Gastroesophageal sphincter (tissue), 4 donors: ENCODE results near the gene EHBP1. TPM values are rescaled to one million over a fixed set of nuclear protein-coding genes. Genes with fewer than 3 reads are reported as not detected.

ENCODE experiments used
- ATAC-seq: fragments of 150-250 bp; one replicate; pipeline ENCODE4 v1.9.1; 2016; ENCODE audit warnings: mild to moderate bottlenecking, moderate library complexity
- H3K27ac ChIP-seq, 4 donors: fragments of 200-600 bp; sonication (generic) in 3 of 4; 1 replicate in 3 of 4; 2 replicates in 1 of 4; pipeline ENCODE4 v1.5.1; 2016 to 2019
- H3K27me3 ChIP-seq: fragments of 200-600 bp; sonication (generic); one replicate; pipeline ENCODE4 v1.5.1; 2019
- H3K36me3 ChIP-seq, 2 donors: fragments of 200-600 bp; sonication (generic); one replicate each; pipeline ENCODE4 v1.5.1; 2019; ENCODE audit warnings: control low read depth in 1 of 2
- H3K4me1 ChIP-seq, 3 donors: fragments of 200-600 bp; sonication (generic); 1 replicate in 2 of 3; 2 replicates in 1 of 3; pipeline ENCODE4 v1.5.1; 2016 to 2019; ENCODE audit warnings: control low read depth in 2 of 3
- H3K4me3 ChIP-seq, 2 donors: fragments of 200-600 bp; sonication (generic); one replicate each; pipeline ENCODE4 v1.5.1; 2019; ENCODE audit warnings: mild to moderate bottlenecking in 1 of 2, moderate library complexity in 1 of 2
- H3K9me3 ChIP-seq, 3 donors: fragments of 200-600 bp; sonication (generic); one replicate each; pipeline ENCODE4 v1.5.1; 2017 to 2019; ENCODE audit warnings: control low read depth in 2 of 3
- CTCF ChIP-seq, 4 experiments: fragments of 200-600 bp in 2 of 4; fragments of 450-650 bp in 2 of 4; sonication (generic) in 1 of 4; IDR thresholded peaks; one replicate each; pipeline ENCODE4 v1.5.1; 2017 to 2019; ENCODE audit warnings: antibody characterized with exemption in 4 of 4, mild to moderate bottlenecking in 2 of 4, moderate library complexity in 2 of 4
- EP300 ChIP-seq: sonication (generic); formaldehyde crosslinking; IDR thresholded peaks from one replicate; pipeline ENCODE4 v1.6.1; 2017; ENCODE audit warnings: antibody characterized with exemption, mild to moderate bottlenecking
- POLR2A ChIP-seq, 2 donors: fragments of 450-650 bp; IDR thresholded peaks; one replicate each; pipeline ENCODE4 v1.6.1; 2017; ENCODE audit warnings: antibody characterized with exemption in 2 of 2, mild to moderate bottlenecking in 2 of 2, moderate library complexity in 1 of 2
- POLR2AphosphoS5 ChIP-seq: sonication (generic); formaldehyde crosslinking; IDR thresholded peaks from one replicate; pipeline ENCODE4 v1.6.1; 2017; ENCODE audit warnings: antibody characterized with exemption
- WGBS, 2 donors: methylation state at CpG; one replicate each; pipeline ENCODE4 v1.1.5; 2018; ENCODE audit warnings: low coverage in 1 of 2; 5-methylcytosine and 5-hydroxymethylcytosine counted together
- total RNA-seq, 4 donors: library from RNA; depleted of rRNA; stranded (reverse); fragments of >200 nt; gene quantifications; one replicate each; pipeline ENCODE4 v1.1.0, GENCODE V29; 2016

Gene EHBP1
- total RNA-seq, 4 donors from 2014 or later, result 82.4 to 159 (median 146) TPM

- Histone ChIP-seq H3K4me3 (no peak overlapping the region), H3K27ac (no peak overlapping the region), H3K9me3 (no peaks in the 10 kb centered on the region), H3K27me3 (no peaks in the 10 kb centered on the region), H3K4me1 (no peaks in the 10 kb centered on the region), H3K36me3 (peaks cover 0 to 18% of the 10 kb centered on the region in 2 donors)
- 89 to 90% methylated on average over 2 of the region's 2 CpGs for WGBS, 2 donors
- no peak for TF ChIP-seq CTCF (IDR thresholded peaks at IDR 0.05)
- TF ChIP-seq POLR2A (IDR thresholded peaks at IDR 0.05), result no peak
- no peak for ATAC-seq
These were observed 178.6 kb downstream of the EHBP1 start for GRCh38 chr2:62884086-62884485.

DNA sequence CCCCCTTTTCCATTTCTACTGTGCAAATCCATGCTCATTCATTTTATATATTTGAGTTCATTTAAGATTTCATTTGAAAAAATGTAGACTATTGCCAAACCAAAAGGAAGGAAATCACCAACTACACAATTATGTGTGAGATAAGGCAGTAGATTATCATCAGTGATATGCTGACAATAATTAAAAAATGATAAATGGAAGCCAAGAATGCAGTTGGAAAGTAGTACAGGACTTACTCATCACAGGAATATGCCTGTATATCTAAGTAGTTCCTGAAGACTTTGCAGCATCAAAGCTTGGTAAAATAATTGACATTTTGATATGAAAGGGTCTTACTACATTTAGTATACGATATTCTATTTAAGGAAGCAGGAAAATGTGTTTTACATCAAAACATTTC lies 179.0 kb downstream of the EHBP1 start:
- no peak overlapping the region for H3K4me3 ChIP-seq
- WGBS, 2 donors, result 38 to 57% methylated on average over 1 of the region's 1 CpG
- H3K36me3 ChIP-seq, result peaks cover 0 to 16% of the 10 kb centered on the region in 2 donors
- no peak for ATAC-seq
- no peaks in the 10 kb centered on the region for H3K4me1 ChIP-seq
- H3K9me3 ChIP-seq, result no peaks in the 10 kb centered on the region
- H3K27ac ChIP-seq, result no peak overlapping the region
- no peaks in the 10 kb centered on the region for H3K27me3 ChIP-seq
- TF ChIP-seq POLR2AphosphoS5 (no peak), EP300 (no peak), POLR2A (IDR thresholded peaks at IDR 0.05) (no peak), CTCF (IDR thresholded peaks at IDR 0.05) (no peak)

- Histone ChIP-seq H3K4me3 (no peak overlapping the region), H3K27ac (no peak overlapping the region), H3K9me3 (no peaks in the 10 kb centered on the region), H3K4me1 (peaks cover 0 to 4% (median 0%) of the 10 kb centered on the region in 3 donors), H3K36me3 (no peaks in the 10 kb centered on the region), H3K27me3 (no peaks in the 10 kb centered on the region)
- no peak for ATAC-seq
- WGBS, 2 donors, result 92 to 94% methylated on average over 2 of the region's 2 CpGs
- TF ChIP-seq CTCF (IDR thresholded peaks at IDR 0.05) (no peak), POLR2AphosphoS5 (no peak), EP300 (no peak), POLR2A (IDR thresholded peaks at IDR 0.05) (no peak)
These were observed 189.6 kb downstream of the EHBP1 start for GRCh38 chr2:62894966-62895631.

GRCh38 chr2:62895632-62896009 lies 190.1 kb downstream of the EHBP1 start:
- H3K4me3 ChIP-seq, result no peak overlapping the region
- TF ChIP-seq EP300 (no peak), CTCF (IDR thresholded peaks at IDR 0.05) (no peak), POLR2AphosphoS5 (no peak), POLR2A (IDR thresholded peaks at IDR 0.05) (no peak)
- no peak overlapping the region for H3K27ac ChIP-seq
- H3K4me1 ChIP-seq, result peaks cover 0 to 4% (median 0%) of the 10 kb centered on the region in 3 donors
- H3K36me3 ChIP-seq, result no peaks in the 10 kb centered on the region
- no peaks in the 10 kb centered on the region for H3K27me3 ChIP-seq
- no peak for ATAC-seq
- no peaks in the 10 kb centered on the region for H3K9me3 ChIP-seq

- no peak for ATAC-seq
- Histone ChIP-seq H3K36me3 (no peaks in the 10 kb centered on the region), H3K4me1 (peaks cover 0 to 4% (median 0%) of the 10 kb centered on the region in 3 donors), H3K27ac (no peak overlapping the region), H3K4me3 (no peak overlapping the region), H3K9me3 (no peaks in the 10 kb centered on the region), H3K27me3 (no peaks in the 10 kb centered on the region)
- no peak for TF ChIP-seq POLR2A (IDR thresholded peaks at IDR 0.05)
- no peak for TF ChIP-seq POLR2AphosphoS5
- TF ChIP-seq EP300, result no peak
- TF ChIP-seq CTCF (IDR thresholded peaks at IDR 0.05), result no peak
These were observed 191.8 kb downstream of the EHBP1 start for GRCh38 chr2:62897187-62897827.
